Stimulated activated CD8-positive, alpha-beta memory T cell treated with anti-CD3 and anti-CD28 coated beads, Interleukin-7, amount 100 ng/mL, for 24 hours (primary cell): ENCODE data around the gene ARAP3.

Experiments used
- DNase-seq: peaks from one replicate; pipeline ENCODE4 v3.0.0-alpha.2; 2020; ENCODE audit warnings: low read depth

The ARAP3 gene

DNA sequence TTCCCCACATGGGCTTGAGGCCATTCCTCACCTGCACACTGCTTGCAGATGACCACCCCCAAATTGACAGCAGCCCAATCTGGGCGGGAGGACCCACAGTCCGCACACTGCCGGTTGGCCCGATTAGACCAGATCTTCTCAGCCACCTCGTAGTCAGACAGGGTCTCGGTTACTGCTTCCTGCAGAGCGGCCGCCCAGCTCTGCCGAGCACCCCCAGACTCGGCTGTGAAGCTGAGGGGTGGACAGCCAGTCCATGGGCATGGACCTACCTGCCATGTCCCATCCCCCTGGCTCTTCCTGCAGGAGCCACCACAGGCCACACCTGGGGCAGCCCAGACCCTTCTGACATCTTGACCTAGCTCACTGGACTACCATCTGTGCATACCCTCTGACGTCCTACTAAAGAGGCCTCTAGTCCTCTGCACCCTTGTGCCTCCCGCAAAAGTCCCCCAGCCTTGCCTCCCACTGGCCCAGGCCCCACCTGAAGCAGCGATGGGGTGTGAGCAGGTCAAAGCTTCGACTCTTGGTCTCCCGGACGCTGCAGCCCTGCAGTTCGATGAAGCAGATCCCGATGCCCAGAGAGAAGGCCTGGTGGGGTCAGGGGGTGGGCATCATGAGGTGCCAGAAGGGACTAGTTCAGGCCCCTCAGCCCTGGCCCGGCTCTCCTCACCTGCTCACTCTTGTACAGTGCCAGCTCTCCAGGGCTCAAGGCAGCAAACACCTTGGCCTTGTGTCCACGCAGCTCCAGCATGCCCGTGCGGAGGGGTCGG lies 9.8 kb downstream of the ARAP3 start:
- DNase-seq: no peak

DNA sequence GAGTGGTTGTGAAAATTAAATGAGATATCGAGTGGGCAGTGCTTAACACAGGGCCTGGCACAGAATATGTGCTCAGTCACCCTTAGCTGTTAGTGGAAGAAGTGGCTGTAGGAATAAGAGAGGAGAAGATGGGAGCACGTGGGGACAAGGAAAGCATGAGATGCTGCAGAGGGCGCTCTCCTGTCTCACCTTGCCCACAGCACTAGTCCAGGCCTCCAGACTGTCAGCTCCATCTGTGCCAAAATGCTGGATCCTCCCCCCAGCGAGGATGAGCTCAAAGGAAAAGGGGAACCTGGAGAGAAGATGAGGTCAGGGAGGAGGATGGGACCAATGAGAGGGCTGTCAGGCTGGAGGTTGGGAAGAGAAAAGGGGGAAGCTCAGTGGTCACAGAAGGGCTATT lies 12.5 kb downstream of the ARAP3 start:
- DNase-seq: no peak

DNA sequence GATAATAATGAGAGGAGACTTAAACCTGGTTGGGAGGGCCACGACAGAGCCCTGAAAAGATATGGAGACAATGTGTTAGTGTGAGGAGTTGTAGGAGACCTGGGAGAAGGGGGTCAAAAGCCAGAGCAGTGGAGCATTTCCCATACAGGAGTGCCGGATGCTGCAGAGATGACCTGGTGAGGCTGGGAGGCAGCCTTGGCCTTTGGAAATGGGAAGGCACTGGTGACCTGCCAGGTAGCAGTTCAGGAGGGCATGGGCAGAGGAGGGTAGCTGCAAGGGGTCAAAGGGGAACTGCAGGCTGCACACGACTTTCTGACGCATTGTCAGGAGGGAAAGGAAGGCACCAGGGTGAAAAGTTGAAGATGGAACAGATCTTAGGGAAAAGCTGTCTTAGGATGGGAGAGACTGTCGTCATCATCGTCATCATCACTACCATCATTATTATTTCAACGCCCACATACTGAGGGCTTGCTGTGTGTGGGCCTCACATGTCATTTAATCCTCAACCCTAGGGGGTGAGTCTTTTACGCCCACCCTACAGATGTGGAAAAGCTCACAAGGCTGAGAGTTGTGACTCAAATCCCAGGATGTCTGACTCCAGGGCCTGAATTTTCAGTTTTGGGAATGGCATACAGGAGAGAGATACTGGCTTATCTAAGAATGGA lies 13.3 kb downstream of the ARAP3 start:
- no peak for DNase-seq

DNA sequence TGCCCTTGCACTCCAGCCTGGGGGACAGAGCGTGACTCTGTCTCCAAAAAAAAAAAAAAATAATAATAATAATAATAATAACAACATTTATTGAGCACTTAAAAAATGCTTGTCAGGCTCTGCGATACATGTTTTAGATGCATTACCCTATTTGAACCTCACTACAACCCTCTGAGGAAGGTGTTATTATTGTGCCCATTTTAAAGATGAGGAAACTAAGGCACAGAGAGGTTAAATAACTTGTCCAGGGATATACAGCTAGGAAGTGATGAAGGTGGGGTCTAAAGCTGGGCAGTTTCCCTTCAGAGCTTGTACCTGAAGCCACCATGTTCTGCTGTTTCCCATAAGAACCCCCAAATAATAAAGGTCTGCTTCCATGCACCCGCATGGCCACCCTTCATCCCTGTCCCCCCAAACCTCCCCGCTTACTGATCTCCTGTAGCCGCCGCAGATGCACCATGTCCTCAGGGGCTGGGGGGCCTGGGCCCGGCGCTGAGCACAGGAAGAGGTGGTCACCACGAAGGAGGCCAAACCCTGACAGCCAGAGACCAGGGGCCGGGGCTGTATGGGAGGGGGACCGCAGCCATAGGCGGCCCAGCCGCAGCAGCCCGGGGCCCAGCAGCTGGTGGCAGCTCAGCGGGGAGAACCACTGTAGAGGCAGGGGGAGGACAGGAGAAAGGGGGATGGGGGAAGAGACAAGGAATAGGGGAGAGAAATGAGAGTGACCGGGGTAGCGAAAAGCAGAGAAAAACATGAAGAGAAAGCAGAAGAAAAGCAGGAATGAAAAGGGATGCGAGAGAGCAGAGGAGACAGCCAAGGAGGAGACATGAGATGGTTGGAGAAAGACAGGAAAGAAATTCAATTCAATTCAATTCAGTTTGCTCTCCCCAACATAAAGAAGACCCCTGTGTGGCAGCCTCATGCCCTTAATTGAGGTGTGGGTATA lies 15.8 kb downstream of the ARAP3 start:
- no peak for DNase-seq

DNA sequence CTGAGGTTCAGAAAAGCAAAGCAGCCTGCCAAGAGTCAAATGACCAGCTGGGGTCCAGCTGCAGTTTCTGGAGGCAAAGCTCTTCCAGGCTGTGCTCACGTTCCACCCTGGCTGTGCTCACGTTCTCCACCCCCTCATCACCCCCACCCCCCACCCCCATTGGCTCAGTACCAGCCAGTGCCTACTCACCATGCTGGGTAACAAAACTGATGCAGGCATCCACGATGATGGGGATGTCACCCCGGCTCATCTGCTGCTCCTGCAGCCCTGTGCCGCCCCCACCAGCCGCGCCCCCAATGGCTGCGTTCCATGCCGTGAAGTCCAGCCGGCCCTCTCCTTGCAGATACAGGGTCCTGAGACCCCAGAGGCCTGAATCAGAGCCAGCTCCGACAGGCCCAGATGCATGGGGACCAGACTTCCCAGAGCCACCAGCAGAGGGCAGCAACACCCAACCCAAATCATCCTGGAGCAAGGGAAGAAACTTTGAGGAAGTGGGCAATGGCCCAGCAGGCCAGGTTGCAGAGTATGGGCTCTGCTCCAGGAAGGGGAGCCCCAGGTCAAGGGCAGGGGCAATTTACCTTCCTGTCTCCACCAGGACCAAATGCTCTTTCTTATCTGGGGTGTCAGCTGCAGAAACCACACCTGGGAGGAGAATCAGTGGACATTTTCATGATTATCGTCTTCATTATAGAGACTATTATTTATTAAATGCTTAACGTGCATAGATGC lies 17.1 kb downstream of the ARAP3 start:
- DNase-seq: peak; percentile 52

DNA sequence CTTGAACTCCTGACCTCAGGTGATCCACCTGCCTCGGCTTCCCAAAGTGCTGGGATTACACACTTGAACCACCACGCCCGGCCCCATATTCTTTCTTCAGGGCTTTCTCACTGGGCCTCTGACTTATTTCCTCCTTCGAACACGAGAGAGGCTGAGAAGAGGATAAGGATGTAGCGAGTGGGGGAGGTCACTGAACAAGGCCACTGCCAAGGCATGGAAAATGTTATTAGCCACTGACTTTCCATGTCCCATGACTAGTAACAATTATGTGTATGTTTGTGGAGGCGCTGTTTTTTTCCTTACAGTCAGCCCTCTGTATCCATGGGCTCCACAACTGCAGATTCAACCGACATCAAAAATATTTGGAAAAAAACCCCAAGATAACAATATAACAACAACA lies 18.5 kb downstream of the ARAP3 start:
- DNase-seq: no peak

DNA sequence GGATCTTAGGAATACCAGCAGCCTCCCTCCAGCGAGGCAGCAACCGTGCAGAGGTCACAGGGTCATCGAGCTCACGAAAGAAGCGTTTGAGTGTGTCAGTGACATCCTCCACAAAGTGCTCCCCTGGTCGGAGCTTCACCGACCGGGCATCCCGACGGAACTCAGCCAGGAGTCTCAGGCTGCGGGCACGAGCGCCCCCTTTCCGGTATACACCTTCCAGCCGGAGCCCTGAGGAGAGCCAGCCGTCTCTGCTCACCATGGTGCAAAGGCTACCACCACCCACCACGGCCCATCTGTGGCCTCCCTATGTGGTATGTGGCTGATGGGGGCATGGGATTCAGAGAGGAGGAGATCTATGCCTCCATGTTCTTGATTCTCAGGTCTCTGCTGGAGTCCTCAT lies 20.0 kb downstream of the ARAP3 start:
- no peak for DNase-seq

DNA sequence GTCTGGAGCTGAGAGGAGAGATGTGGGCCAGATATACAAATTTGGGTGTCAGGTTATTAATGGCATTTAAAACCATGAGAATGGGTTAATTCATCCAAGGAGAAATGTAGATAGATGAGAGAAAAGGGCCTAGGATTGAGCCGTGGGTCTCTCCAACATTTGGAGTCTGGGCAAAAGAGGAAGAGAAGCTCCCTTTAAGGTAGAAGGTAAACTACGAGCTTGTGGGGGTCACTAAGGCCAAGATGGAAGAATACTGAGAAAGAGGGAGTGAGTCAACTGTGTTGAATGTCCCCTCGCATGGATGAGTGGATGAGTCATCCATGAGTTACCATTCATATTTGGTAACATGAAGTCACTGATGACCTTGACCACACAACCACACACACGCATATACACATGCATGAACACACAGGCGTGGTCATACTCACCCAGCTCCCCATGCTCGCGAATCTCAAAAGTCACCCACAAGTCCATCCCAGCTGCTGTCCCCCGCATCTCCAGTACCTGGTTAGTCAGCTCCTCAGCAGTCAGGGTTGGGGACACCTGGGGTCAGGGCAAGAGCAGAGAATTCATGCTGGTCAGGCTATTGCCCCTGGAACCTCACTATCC lies 24.0 kb downstream of the ARAP3 start:
- no peak for DNase-seq

DNA sequence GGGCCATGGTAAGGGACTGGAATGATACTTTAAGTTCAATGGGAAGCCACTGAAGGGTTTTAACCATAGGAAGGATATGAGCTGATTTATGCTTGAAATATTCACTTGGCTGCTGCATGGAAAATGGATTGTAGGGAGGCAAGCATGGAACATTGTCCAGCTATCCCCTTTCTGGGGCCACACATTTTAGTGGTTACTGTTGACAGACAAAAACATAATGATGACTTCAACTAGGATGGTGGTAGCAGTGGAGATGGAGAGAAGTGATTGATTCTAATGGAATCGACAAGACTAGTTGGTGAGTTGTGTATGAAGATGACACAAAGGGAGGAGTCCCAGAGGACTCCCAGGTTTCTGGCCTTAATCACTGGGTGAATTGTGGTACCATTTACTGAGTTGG lies 24.6 kb downstream of the ARAP3 start:
- no peak for DNase-seq

DNA sequence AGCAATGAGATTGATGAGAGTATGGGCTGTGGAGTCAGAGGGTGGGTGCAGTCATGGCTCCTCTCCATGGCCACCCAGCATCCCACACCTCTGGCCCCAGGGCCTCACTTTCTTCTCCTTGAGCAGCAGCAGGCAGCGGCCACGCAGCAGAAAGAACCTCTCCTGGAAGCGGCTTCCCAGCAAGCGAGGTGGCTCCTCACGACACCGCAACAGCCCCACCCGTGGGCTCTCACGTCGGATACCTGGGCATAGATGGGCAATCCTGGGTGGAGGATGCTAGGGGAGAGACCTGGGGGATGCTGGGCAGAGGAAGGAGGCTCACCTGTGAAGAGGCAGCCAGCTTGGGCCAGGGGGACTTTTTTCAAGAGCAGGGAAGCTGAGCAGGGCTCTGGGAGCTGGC lies 25.6 kb downstream of the ARAP3 start:
- no peak for DNase-seq

DNA sequence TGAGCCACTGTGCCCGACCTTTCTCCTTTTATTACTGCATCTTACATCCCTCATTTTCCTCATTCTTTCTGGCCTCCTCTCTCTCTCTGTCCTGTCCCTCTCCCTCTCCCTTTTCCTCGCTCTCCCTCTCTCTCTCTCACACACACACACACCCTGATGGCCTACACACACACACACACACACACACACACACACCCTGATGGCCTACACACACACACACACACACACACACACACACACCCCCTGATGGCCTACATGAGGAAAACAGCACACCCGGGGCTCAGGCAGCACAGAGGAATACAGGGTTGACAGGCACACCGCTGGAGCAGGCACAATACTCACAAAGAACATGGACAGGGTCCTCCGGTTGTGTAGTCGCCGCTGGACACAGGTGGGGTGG lies 27.0 kb downstream of the ARAP3 start:
- no peak for DNase-seq

DNA sequence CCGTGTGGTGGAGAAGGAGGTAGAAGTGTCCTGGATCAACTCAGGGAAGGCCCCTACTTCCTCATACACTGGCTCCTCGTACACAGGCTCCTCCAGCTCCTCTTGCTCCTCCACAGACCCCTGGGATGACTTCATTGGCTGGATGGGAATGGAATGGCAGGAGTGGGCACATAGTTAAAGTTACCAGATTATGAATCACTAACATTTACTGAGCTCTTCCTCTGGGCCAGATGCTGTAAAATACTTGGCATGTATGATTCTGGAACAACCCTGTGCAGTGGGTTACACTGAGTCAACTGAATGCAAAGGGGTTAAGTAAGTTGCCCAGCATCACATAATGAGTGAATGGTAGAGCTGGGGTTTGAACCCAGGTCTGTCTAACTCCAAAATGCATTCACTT lies 27.7 kb downstream of the ARAP3 start:
- no peak for DNase-seq

DNA sequence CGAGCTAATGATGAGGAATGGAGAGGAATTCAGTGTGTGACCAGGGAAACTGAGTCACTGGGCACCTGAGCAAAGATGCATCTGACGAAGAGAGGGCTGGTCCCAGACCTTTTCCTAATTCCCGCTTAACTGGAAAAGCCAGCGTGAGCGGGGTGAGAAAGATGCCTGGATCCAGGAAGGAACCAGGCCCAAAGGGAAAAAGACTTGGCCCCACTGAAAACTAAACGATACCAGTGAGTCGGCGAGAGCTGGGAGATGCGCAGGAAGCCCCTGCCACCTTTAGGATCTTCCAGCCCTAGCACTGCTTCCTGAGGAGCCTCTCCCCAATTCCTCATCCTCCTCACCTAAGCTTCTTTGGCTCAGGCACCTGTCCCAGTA lies 30.3 kb downstream of the ARAP3 start:
- no peak for DNase-seq

DNA sequence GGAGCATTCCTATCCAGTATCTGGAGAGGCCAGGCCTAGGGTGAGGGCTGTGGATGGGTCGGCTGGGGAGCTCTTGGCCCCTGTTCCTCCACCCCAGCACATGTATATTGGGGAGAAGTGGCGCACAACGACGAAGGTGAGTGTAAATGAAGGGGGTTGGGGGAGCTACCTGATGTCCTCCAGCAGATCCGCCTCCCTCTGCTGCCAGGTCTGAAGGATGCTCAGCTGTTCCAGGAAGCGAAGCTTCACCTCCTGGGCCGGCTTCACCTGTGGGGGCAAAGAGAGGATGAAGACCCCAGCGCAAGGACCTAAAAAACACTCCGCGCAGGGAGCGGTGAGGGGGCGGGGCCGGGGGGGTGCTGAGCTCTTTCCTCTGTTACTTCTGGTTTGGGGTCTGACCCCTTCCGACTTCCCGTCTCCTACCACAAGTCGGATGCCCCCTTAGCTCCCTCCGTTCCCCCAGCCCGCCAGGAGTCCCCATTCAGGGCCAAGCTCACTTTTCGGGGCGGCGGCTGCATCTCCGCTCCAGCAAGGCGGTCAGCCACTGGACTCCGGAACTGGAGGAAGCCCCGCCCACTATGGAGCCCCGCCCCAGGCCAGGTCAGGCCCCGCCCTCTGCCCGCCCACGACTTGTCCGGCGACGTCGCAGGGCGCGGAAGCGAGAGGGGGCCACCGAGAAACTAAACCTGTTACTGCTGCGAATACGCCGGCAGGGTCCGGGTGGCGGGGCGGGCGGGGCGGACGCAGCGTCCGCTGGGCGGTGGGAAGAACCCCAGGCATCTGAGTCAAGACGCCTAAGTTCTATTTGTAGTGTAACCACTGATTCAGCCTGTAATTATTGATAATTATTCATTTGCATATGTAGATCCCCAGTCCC lies 30.9 kb downstream of the ARAP3 start, which contains the start of gene FCHSD1:
FCHSD1 (minus strand) TSS at position 568 of the 877 bp plus-strand sequence; CDS start at position 518, 50 bp downstream.
- DNase-seq: peak; percentile 77

DNA sequence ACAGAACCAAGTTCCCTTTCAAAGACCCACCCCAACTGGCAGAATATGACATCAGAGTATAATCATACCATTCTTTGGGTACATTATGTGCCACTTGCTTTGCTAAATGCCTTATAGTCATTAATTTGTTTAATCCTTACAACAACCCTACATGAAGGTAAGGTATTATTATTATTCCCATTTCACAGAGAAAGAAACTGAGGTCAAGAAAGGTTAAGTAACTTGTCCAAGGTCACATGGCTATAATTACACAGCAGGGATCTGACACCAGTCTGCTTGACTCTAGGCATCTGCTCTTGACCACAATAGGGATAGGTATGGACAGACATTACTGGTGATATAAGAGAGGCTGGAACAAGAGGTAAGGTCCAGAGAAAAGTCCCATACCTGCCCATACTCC lies 32.1 kb downstream of the ARAP3 start:
- DNase-seq: no peak

DNA sequence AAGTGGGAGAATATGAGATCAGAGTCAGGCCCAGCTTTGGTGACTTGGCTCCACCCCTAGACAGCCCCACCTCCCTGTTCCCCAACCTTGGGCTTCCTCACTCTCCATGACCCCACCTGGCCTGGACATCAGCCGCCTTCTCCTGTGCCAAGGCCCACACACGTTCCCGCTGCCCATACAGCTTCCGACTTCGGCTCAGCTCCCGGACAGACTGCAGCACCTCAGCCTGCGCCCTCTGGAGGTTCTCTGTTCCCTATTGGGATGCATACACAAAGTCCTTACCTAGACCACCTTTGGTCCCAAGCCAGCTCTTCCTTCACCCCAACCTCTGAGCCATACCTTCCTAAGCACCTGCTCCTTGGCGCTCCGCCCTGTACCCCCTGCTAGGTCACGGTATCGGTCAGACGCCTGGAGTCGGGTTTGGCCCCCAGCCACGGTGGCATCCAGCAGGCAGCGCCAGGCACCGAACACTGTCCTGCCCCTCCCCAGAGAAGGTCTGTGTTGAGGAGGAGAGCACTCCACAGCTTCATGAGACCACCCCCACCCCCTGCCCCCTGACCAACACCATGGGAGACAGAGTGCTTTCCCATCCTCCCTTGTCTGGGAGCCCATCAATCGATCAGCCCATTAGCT lies 32.9 kb downstream of the ARAP3 start:
- no peak for DNase-seq

DNA sequence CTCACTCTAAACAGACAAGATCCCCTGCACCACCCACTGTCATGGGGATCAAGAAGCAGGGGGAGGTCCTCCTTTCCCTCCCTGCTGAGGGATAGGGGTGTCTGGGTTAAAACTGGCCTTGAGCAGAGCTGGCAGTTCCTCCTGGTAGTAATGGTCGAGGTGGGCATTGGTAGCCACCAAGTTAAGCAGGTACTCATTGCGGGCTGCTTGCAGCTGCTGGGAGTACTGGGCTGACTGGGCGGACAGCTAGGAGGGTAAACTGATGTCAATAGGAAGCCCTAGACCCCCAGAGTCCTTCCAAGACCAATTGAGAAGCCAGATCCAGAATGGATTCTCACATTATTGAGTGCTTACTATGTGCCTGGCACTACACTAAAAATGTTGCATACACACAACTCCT lies 34.2 kb downstream of the ARAP3 start:
- DNase-seq: no peak

DNA sequence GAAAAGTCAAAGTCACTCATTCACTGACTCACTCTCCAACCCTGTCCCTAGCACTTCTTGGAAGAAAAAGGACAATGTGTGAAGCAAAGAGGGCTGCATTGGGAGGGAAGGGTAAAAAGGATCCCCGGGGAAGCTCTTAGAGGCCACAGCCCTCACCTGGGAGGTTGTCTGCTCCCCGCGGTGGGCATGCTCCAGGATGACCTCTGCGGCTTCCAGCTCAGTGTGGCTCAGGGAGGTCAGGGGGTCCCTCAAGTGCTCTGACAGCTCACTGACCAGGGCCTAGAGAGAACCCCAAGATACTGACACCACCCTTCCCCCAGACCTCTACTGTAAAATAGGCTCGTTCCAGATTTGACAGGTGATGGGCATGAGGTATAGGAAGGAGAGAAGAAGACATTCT lies 34.8 kb downstream of the ARAP3 start:
- no peak for DNase-seq

DNA sequence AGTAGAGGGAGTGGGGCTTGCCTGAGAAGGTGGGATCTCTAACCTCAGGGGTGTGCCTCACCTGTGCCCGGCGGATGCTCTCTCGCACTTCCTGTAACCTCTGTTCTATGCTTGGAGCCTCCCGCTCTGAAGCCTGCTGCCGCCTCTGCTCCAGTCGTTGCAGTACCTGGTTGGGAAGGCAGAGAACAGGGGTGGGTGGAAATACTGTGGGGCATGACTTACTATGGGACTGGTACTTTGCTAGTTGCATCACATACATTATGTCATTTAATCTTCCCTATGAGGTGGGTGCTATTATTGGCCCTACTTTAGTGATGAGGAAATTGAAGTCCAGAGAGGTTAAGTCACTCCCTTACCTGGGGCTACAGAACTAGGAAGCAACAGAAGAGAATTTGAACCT lies 36.0 kb downstream of the ARAP3 start:
- no peak for DNase-seq

DNA sequence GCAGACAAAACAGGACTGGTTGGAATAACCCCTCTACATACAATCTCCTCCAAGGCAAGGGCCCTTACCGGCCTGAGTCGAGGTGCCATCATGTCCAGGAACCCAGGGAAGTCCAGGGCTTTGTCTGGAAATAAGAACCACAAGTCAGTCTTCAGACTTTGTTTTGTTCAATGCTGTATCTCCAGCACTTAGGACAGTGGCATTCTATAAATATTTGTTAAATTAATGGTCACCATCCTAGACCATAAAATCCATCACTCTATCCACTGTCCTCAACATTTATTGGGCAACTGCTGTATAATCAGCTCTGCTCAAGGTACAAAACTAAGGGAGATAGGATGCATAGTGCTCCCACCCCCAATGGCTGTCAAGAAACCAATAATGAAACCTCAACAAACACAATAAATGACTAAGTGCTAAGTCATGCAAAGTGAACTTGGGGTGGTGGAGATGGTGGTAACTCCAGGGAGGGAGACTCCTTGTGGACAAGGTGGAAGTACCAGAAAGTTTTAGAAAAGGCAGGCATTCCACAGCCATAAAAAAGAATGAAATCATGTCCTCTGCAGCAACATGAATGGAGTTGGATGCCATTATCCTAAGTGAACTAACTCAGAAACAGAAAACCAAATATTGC lies 40.3 kb downstream of the ARAP3 start:
- DNase-seq: no peak
